Epithelial cell of alveolus of lung (primary cell): ENCODE data around the gene DIMT1. TPM values are rescaled to one million over a fixed set of nuclear protein-coding genes. Genes with fewer than 3 reads are reported as not detected.

Experiments
- total RNA-seq: library from RNA; depleted of rRNA; stranded (reverse); fragments of >200 nt; gene quantifications from 2 replicates; pipeline ENCODE4 v1.2.1, GENCODE V29; 2015

Gene DIMT1
- 26.3 and 26.4 TPM in 2 replicates for total RNA-seq

DNA sequence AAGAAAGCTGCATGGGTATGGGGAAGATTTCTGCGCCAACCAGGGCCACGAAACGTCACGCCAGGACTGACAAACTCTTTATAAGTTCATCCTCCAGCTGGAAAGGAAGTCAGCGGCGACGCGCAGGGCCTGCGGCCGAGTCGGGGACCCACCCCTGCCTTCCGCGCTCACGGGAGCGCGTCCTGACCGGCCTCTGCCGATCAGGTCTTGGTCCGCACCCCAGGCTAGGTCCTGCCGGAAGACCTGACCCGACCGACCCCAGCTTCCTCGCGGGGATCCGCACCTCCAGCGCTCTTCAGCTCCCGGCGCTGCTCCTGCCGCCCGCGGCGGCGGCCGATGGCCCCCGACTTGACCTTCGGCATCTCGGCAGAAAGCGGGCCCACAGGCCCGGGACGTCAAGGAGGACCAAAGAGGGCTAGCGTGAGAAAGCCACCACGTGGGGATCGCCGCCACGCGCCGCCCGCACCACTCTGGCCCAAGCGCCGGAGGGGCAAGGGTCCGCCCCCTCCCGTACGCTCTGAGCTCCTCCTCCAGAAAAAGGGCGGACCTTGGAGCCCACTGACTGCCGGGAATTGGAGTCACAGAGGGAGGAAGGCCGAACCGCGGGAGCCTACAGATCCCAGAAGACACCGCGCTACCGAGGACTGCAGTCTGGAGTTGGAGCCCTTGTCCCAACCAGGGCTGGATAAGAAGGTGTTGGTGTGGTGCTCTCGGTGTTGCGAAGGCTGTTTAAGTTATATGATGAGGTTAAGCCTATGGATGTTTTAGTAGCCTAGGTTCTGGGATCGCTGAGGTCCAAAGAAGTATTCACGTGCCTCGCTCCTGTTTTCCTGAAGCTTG, at the start of gene DIMT1:
TSS of gene DIMT1 (minus strand) at position 495 of the 840 bp plus-strand sequence. CDS start at position 362, 133 bp downstream.

DNA sequence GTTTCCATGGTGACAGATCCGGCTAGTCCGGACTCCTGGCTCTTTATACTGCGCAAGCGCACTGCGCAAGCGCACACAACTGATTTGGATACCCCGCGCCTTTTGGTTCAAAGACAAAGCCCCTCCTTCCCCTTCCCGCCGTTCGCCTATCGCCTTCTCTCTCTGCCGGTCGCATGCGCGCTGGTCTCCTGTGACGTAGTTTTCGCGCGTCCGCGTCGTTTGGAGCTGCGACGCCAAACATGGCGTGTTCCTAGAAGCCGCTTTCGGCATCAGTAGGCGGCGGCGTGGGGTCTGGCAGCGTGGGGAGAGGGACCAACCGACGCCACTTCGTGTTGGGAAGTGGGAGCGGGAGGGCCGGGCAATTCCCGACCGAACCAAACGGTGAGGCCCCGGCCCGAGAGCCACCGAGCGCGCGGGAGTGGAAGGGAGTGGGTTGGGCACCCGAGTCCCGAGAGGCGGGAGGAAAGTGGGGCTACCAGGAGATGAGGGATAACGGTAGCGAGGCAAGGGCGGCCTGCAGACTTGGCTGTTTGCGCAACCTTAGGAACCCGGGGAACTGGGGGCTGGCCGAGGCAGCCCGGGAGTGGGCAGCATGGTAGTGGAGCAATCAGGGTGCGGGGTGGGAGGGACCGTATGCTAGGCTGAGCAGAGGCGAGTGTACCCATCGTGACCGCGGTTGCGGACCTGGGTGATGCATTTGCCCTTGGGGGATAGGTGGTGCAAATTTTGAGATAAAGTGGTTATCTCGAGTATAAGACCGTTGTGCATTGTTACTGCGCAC, 9.0 kb upstream of the DIMT1 start, which contains the start of gene IPO11:
TSS of gene IPO11 (plus strand) at position 215 of the 781 bp plus-strand sequence. CDS start 24,517 bp downstream, outside the sequence.

Other genes with a start within 250 kb of the DIMT1 start
- gene KIF2A, start 97.7 kb downstream of the DIMT1 start, total RNA-seq: 30.3 and 40.3 TPM in 2 replicates
- gene IPO11, start 8.9 kb upstream of the DIMT1 start, total RNA-seq: 11.7 and 17.8 TPM in 2 replicates
- 0.24 and 0.26 TPM in 2 replicates for gene LRRC70, start 174.9 kb upstream of the DIMT1 start, total RNA-seq